Skeletal muscle satellite cell (primary cell): Measurements from ENCODE around the gene DDC.

Experiments
- H3K27me3 ChIP-seq: 2 replicates; pipeline ENCODE4 v1.7.0; 2013; ENCODE audit warnings: low read length; ENCODE audit not compliant: control insufficient read depth, insufficient read depth
- H3K36me3 ChIP-seq: 2 replicates; pipeline ENCODE4 v1.7.0; 2013; ENCODE audit warnings: mild to moderate bottlenecking, control low read depth, low read length; ENCODE audit not compliant: insufficient read depth
- H3K4me1 ChIP-seq: 2 replicates; pipeline ENCODE4 v1.7.0; 2013; ENCODE audit warnings: low read length; ENCODE audit not compliant: control insufficient read depth, insufficient read depth
- H3K4me2 ChIP-seq: 2 replicates; pipeline ENCODE4 v1.7.0; 2013; ENCODE audit warnings: mild to moderate bottlenecking, low read length
- H3K4me3 ChIP-seq: 2 replicates; pipeline ENCODE4 v1.7.0; 2013; ENCODE audit warnings: low read length
- H3K9ac ChIP-seq: 2 replicates; pipeline ENCODE4 v1.7.0; 2013; ENCODE audit warnings: mild to moderate bottlenecking, low read depth, low read length, moderate library complexity
- H3K9me3 ChIP-seq: replicated peaks from 2 replicates; pipeline ENCODE4 v1.7.0; 2013; ENCODE audit warnings: mild to moderate bottlenecking, control low read depth, low read length

Gene DDC

GRCh38 chr7:50492770-50493519 is 72.3 kb downstream of the DDC start:
- Histone ChIP-seq H3K9me3 (no peaks in the 10 kb centered on the region), H3K4me3 (no peak overlapping the region), H3K36me3 (no peaks in the 10 kb centered on the region), H3K27me3 (peaks cover 2% of the 10 kb centered on the region), H3K4me2 (no peak overlapping the region), H3K4me1 (peaks cover 16% of the 10 kb centered on the region), H3K9ac (no peak overlapping the region)

GRCh38 chr7:50491943-50492342 is 73.3 kb downstream of the DDC start:
- peaks cover 6% of the 10 kb centered on the region for H3K4me1 ChIP-seq

GRCh38 chr7:50491209-50491608 is 74.0 kb downstream of the DDC start:
- Histone ChIP-seq H3K27me3 (peaks cover 2% of the 10 kb centered on the region), H3K9ac (no peak overlapping the region), H3K4me3 (no peak overlapping the region), H3K4me1 (no peaks in the 10 kb centered on the region), H3K4me2 (no peak overlapping the region), H3K9me3 (no peaks in the 10 kb centered on the region), H3K36me3 (no peaks in the 10 kb centered on the region)

More at GRCh38 chr7:50491943-50492342, 73.3 kb downstream of the DDC start:
- no peak overlapping the region for H3K4me3 ChIP-seq
- H3K27me3 ChIP-seq = peaks cover 2% of the 10 kb centered on the region
- H3K4me2 ChIP-seq = no peak overlapping the region
- no peak overlapping the region for H3K9ac ChIP-seq
- no peaks in the 10 kb centered on the region for H3K9me3 ChIP-seq
- no peaks in the 10 kb centered on the region for H3K36me3 ChIP-seq

- H3K4me1 ChIP-seq = no peaks in the 10 kb centered on the region
Observed at GRCh38 chr7:50488379-50488778, 76.8 kb downstream of the DDC start.

GRCh38 chr7:50486512-50486911 is 78.7 kb downstream of the DDC start:
- Histone ChIP-seq H3K4me1 (no peaks in the 10 kb centered on the region), H3K4me2 (no peak overlapping the region), H3K9ac (no peak overlapping the region), H3K4me3 (no peak overlapping the region), H3K27me3 (no peaks in the 10 kb centered on the region), H3K9me3 (no peaks in the 10 kb centered on the region), H3K36me3 (no peaks in the 10 kb centered on the region)

More at GRCh38 chr7:50488379-50488778, 76.8 kb downstream of the DDC start:
- no peak overlapping the region for H3K4me2 ChIP-seq
- H3K9ac ChIP-seq = no peak overlapping the region
- H3K4me3 ChIP-seq = no peak overlapping the region
- H3K9me3 ChIP-seq = no peaks in the 10 kb centered on the region
- peaks cover 2% of the 10 kb centered on the region for H3K27me3 ChIP-seq
- H3K36me3 ChIP-seq = no peaks in the 10 kb centered on the region

GRCh38 chr7:50481867-50482266 is 83.3 kb downstream of the DDC start:
- H3K4me2 ChIP-seq = no peak overlapping the region

GRCh38 chr7:50480797-50481196 is 84.4 kb downstream of the DDC start:
- Histone ChIP-seq H3K4me2 (no peak overlapping the region), H3K4me1 (no peaks in the 10 kb centered on the region)

More at GRCh38 chr7:50481867-50482266, 83.3 kb downstream of the DDC start:
- Histone ChIP-seq H3K4me1 (no peaks in the 10 kb centered on the region), H3K27me3 (no peaks in the 10 kb centered on the region), H3K9me3 (no peaks in the 10 kb centered on the region), H3K9ac (no peak overlapping the region), H3K36me3 (no peaks in the 10 kb centered on the region), H3K4me3 (no peak overlapping the region)

GRCh38 chr7:50479743-50480517 is 85.3 kb downstream of the DDC start:
- no peak overlapping the region for H3K9ac ChIP-seq
- H3K36me3 ChIP-seq = no peaks in the 10 kb centered on the region
- no peak overlapping the region for H3K4me3 ChIP-seq

More at GRCh38 chr7:50480797-50481196, 84.4 kb downstream of the DDC start:
- Histone ChIP-seq H3K9ac (no peak overlapping the region), H3K4me3 (no peak overlapping the region), H3K27me3 (no peaks in the 10 kb centered on the region), H3K9me3 (no peaks in the 10 kb centered on the region), H3K36me3 (no peaks in the 10 kb centered on the region)

GRCh38 chr7:50477640-50478039 is 87.6 kb downstream of the DDC start:
- Histone ChIP-seq H3K9me3 (no peaks in the 10 kb centered on the region), H3K4me2 (no peak overlapping the region), H3K4me3 (no peak overlapping the region), H3K36me3 (no peaks in the 10 kb centered on the region), H3K27me3 (peaks cover 18% of the 10 kb centered on the region), H3K4me1 (no peaks in the 10 kb centered on the region), H3K9ac (no peak overlapping the region)

More at GRCh38 chr7:50479743-50480517, 85.3 kb downstream of the DDC start:
- no peak overlapping the region for H3K4me2 ChIP-seq
- H3K4me1 ChIP-seq = no peaks in the 10 kb centered on the region
- no peaks in the 10 kb centered on the region for H3K9me3 ChIP-seq
- peaks cover 2% of the 10 kb centered on the region for H3K27me3 ChIP-seq

GRCh38 chr7:50476953-50477625 is 88.1 kb downstream of the DDC start:
- Histone ChIP-seq H3K27me3 (peaks cover 22% of the 10 kb centered on the region), H3K4me3 (no peak overlapping the region), H3K9me3 (no peaks in the 10 kb centered on the region), H3K4me2 (no peak overlapping the region), H3K4me1 (no peaks in the 10 kb centered on the region), H3K36me3 (no peaks in the 10 kb centered on the region), H3K9ac (no peak overlapping the region)

- H3K9me3 ChIP-seq = no peaks in the 10 kb centered on the region
- H3K27me3 ChIP-seq = peaks cover 26% of the 10 kb centered on the region
- no peaks in the 10 kb centered on the region for H3K36me3 ChIP-seq
- H3K4me1 ChIP-seq = no peaks in the 10 kb centered on the region
- no peak overlapping the region for H3K4me3 ChIP-seq
- no peak overlapping the region for H3K4me2 ChIP-seq
- H3K9ac ChIP-seq = no peak overlapping the region
Observed at GRCh38 chr7:50475340-50475739, 89.9 kb downstream of the DDC start.
